Thyroid gland (tissue), 4 donors: Measurements from ENCODE around the gene SNX33. TPM values are rescaled to one million over a fixed set of nuclear protein-coding genes. Genes with fewer than 3 reads are reported as not detected.

Source experiments
- DNase-seq, 2 donors: peaks; one replicate each; pipeline ENCODE4 v3.0.0-alpha.2; 2019
- H3K27ac ChIP-seq, 3 donors: fragments of 200-600 bp; sonication (generic); 1 replicate in 2 of 3; 2 replicates in 1 of 3; pipeline ENCODE4 v1.5.1; 2016 to 2019; ENCODE audit warnings: mild to moderate bottlenecking in 1 of 3, moderate library complexity in 1 of 3
- H3K27me3 ChIP-seq: fragments of 200-600 bp; sonication (generic); one replicate; pipeline ENCODE4 v1.5.1; 2019
- H3K36me3 ChIP-seq, 2 donors: fragments of 200-600 bp; sonication (generic); one replicate each; pipeline ENCODE4 v1.5.1; 2016 to 2019
- H3K4me1 ChIP-seq, 2 donors: fragments of 200-600 bp; sonication (generic); one replicate each; pipeline ENCODE4 v1.5.1; 2017 to 2019
- H3K4me3 ChIP-seq, 3 donors: fragments of 200-600 bp; sonication (generic); replicated peaks in 1 of 3; 1 replicate in 2 of 3; 2 replicates in 1 of 3; pipeline ENCODE4 v1.5.1; 2016; ENCODE audit warnings: mild to moderate bottlenecking in 1 of 3
- H3K9me3 ChIP-seq: fragments of 200-600 bp; sonication (generic); one replicate; pipeline ENCODE4 v1.5.1; 2017
- POLR2A ChIP-seq, 2 donors: fragments of 450-650 bp; IDR thresholded peaks; one replicate each; pipeline ENCODE4 v1.6.1; 2017; ENCODE audit warnings: antibody characterized with exemption in 2 of 2, mild to moderate bottlenecking in 2 of 2, moderate library complexity in 1 of 2
- WGBS, 2 donors: methylation state at CpG; one replicate each; pipeline ENCODE4 v1.1.5; 2017; 5-methylcytosine and 5-hydroxymethylcytosine counted together
- intact Hi-C: fragments of 100-400 bp; cut with DNase I; formaldehyde crosslinking; loops from one replicate; pipeline ENCODE4 v1.15.1; 2023
- total RNA-seq, 4 donors: library from RNA; depleted of rRNA; stranded (reverse); fragments of >200 nt; gene quantifications; one replicate each; pipeline ENCODE4 v1.2.3, GENCODE V29; 2016
- TF ChIP-seq, protein P1 (sequence below), 6 experiments: fragments of 200-600 bp in 3 of 6; fragments of 450-650 bp in 3 of 6; sonication (generic) in 3 of 6; IDR thresholded peaks; one replicate each; pipeline ENCODE4 v1.5.1; 2016 to 2019; ENCODE audit warnings: antibody characterized with exemption in 6 of 6, mild to moderate bottlenecking in 2 of 6, inconsistent platforms in 1 of 6, moderate library complexity in 1 of 6

Gene SNX33
- total RNA-seq, 4 donors from 2014 or later, result 22.8 to 28.7 (median 26.5) TPM

DNA sequence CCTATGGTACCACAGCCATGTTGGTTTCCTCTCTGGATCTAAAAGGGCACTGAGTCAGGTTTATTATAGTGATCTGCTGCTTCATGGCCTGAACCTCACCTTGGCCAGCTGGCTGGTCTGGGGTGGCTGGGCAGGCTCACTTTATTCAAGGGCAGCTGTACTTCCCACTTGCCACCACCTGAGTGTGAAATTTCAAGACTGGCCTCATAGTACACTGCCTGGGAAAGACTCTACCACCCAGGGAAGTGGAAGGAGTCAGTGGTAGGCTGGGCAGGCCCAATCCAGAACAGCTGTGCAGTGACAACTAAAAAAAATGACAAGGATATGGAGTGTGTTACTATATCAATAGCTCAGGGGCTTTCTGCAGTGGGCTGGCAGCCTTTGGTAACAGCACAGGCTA, 30.9 kb upstream of the SNX33 start:
- Histone ChIP-seq H3K36me3 (peaks cover 14 to 45% of the 10 kb centered on the region in 2 donors), H3K27me3 (no peaks in the 10 kb centered on the region), H3K4me1 (no peaks in the 10 kb centered on the region), H3K9me3 (no peaks in the 10 kb centered on the region), H3K27ac (no peak overlapping the region), H3K4me3 (no peak overlapping the region)
- TF ChIP-seq, protein P1, sequence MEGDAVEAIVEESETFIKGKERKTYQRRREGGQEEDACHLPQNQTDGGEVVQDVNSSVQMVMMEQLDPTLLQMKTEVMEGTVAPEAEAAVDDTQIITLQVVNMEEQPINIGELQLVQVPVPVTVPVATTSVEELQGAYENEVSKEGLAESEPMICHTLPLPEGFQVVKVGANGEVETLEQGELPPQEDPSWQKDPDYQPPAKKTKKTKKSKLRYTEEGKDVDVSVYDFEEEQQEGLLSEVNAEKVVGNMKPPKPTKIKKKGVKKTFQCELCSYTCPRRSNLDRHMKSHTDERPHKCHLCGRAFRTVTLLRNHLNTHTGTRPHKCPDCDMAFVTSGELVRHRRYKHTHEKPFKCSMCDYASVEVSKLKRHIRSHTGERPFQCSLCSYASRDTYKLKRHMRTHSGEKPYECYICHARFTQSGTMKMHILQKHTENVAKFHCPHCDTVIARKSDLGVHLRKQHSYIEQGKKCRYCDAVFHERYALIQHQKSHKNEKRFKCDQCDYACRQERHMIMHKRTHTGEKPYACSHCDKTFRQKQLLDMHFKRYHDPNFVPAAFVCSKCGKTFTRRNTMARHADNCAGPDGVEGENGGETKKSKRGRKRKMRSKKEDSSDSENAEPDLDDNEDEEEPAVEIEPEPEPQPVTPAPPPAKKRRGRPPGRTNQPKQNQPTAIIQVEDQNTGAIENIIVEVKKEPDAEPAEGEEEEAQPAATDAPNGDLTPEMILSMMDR (IDR thresholded peaks at IDR 0.05), result no peak
- TF ChIP-seq POLR2A (IDR thresholded peaks at IDR 0.05), result no peak
- intact Hi-C loops, result no loop called here
- DNase-seq, result no peak

DNA sequence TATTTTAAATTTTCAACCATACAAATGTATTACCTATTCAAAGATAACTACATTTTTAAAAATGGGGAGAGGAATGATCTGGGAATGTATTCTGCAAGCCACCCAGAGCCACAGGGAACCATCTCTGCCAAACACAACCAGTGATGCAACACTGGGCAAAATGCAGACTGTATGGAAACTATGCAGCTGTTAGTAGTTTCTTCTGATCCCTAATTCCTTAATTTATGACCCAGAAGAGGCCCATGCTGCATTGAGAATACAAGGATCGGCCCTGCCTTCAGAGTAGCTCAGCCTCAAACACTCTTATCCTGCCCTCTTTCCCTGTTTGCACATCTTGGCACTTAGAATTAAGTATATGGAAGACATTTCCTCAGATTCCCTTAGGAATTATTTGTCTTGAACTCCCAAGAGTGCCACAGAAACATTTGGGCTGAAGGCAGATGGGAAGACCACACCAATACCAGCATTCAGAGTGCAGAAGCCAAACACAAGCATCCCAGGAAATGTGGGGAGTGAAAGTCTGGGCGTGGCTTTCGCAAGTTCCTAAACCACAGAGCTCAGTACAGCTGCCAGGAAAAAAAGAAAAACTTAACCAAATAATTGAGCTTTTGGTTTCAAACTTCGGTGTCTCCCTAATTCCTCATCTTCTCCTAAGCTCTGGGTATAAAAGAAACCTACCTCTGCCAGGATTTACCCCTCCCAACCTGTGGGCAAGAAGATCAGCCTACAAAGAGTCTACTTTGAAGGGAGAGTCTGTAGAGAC, 27.5 kb upstream of the SNX33 start:
- 53 to 73% methylated on average over 4 of the region's 4 CpGs for WGBS, 2 donors
- H3K4me1 ChIP-seq, result no peaks in the 10 kb centered on the region
- no peak for DNase-seq
- peaks cover 14 to 26% of the 10 kb centered on the region in 2 donors for H3K36me3 ChIP-seq
- no peaks in the 10 kb centered on the region for H3K27me3 ChIP-seq
- intact Hi-C loops, result no loop called here
- H3K27ac ChIP-seq, result peak overlapping the region in 1 of 3 donors; percentile 52
- no peaks in the 10 kb centered on the region for H3K9me3 ChIP-seq
- TF ChIP-seq, protein P1 (IDR thresholded peaks at IDR 0.05), result no peak
- TF ChIP-seq POLR2A (IDR thresholded peaks at IDR 0.05), result no peak
- H3K4me3 ChIP-seq, result no peak overlapping the region

DNA sequence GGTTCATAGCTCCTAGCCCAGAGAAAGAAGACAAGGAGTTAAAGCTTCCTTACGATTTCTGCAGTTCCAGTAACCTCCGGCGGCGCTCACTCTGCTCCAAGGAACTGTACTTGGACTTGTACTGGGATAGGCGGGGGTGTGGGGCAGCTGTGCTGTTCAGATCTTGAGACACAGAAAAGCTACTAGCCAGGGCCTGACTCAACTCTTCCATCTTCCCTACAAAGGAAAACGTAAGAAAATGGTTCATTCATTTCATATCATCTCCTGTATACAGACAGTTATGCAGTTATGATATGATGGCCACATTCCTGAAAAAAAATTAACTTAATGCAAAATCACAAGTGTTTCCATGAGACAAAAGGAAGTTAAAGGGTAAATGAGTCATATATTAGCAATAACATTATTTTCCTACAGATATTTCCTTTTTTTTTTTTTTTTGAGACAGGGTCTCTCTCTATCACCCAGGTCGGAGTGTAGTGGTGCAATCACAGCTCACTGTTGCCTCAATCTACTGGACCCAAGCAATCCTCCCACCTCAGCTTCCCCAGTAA, 26.8 kb upstream of the SNX33 start:
- no peaks in the 10 kb centered on the region for H3K9me3 ChIP-seq
- peaks cover 14 to 21% of the 10 kb centered on the region in 2 donors for H3K36me3 ChIP-seq
- H3K4me1 ChIP-seq, result peaks cover 2% of the 10 kb centered on the region in 2 donors
- intact Hi-C loops, result no loop called here
- TF ChIP-seq, protein P1 (IDR thresholded peaks at IDR 0.05), result peak in 1 of 6 experiments; percentile 15
- TF ChIP-seq POLR2A (IDR thresholded peaks at IDR 0.05), result no peak
- DNase-seq, result peak in 1 of 2 donors; percentile 30
- peak overlapping the region in 1 of 3 donors; percentile 52 for H3K27ac ChIP-seq
- 63 to 67% methylated on average over 7 of the region's 7 CpGs for WGBS, 2 donors
- H3K27me3 ChIP-seq, result no peaks in the 10 kb centered on the region
- H3K4me3 ChIP-seq, result no peak overlapping the region

- Histone ChIP-seq H3K4me3 (no peak overlapping the region), H3K27me3 (no peaks in the 10 kb centered on the region), H3K36me3 (peaks cover 5 to 6% of the 10 kb centered on the region in 2 donors), H3K9me3 (no peaks in the 10 kb centered on the region), H3K4me1 (peaks cover 5 to 18% of the 10 kb centered on the region in 2 donors), H3K27ac (peak overlapping the region in 1 of 3 donors; percentile 7)
- no peak for DNase-seq
- WGBS, 2 donors, result 85% methylated on average over 2 of the region's 2 CpGs
- intact Hi-C loops, result no loop called here
- TF ChIP-seq, protein P1 (IDR thresholded peaks at IDR 0.05), result no peak
Observed at GRCh38 chr15:75622505-75622904, 25.2 kb upstream of the SNX33 start.
